Measurements from ENCODE around the gene KIRREL3. TPM values are rescaled to one million over a fixed set of nuclear protein-coding genes. Genes with fewer than 3 reads are reported as not detected.

The KIRREL3 gene
- total and polyA plus RNA-seq, 2 of the 4 experiments (the other 2 are of a cell fraction): 10.9 to 15.9 TPM

DNA sequence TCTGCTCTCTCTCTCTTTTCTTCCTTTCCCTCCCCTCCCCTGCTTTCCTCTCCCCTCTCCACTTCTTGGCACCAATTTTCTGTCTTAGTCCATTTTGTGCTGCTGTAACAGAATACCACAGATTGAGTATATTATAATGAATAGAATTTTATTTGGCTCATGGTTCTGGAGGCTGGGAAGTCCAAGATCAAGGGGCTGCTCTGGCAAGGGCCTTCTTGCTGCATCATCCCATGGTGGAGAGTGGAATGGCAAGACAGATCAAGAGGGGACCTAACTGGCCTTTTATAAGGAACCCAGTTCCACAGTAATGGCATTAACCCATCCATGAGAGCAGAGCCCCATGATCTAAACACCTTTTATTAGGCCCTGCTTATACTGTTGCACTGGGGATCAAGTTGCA, 600.6 kb downstream of the KIRREL3 start:
- Histone ChIP-seq H3K14ac (replicated peaks; ENCODE audit: low read depth, low read length) (no peak overlapping the region), H4K91ac (ENCODE audit: insufficient read depth, low read depth, low read length) (no peak overlapping the region), H3K56ac (ENCODE audit: extremely low read depth, insufficient read depth, low read length) (no peak overlapping the region), H3K4me1 (ENCODE audit: control insufficient read depth, insufficient read depth, low read length) (peaks cover 8% of the 10 kb centered on the region; the same call in 1 of the 2 replicates), H3K9ac (ENCODE audit: low read depth, low read length) (no peak overlapping the region), H3K27me3 (ENCODE audit: control insufficient read depth, insufficient read depth, low read length) (no peaks in the 10 kb centered on the region), H3K23ac (ENCODE audit: low read depth, low read length) (no peak overlapping the region), H3K27ac (ENCODE audit: insufficient read depth, low read length) (no peak overlapping the region), H3K9me3 (ENCODE audit: control insufficient read depth, insufficient read depth, low read length) (peaks cover 3% of the 10 kb centered on the region; the same call in 1 of the 2 replicates), H3K4me2 (ENCODE audit: low read depth, low read length) (no peak overlapping the region), H3K9me1 (ENCODE audit: insufficient read depth, low read length) (peaks cover 7% of the 10 kb centered on the region), H2BK15ac (ENCODE audit: low read depth, low read length) (no peak overlapping the region), H2AK9ac (replicated peaks; ENCODE audit: low read depth, low read length, poor library complexity) (no peak overlapping the region), H2BK20ac (ENCODE audit: low read depth, low read length) (no peak overlapping the region), H3K18ac (ENCODE audit: low read depth, low read length) (no peak overlapping the region), H3K36me3 (ENCODE audit: control insufficient read depth, insufficient read depth, low read length) (no peaks in the 10 kb centered on the region), H2BK5ac (ENCODE audit: low read depth, low read length, poor library complexity, severe bottlenecking) (no peak overlapping the region), H4K5ac (ENCODE audit: low read depth, low read length) (no peak overlapping the region), H3K4me3 (ENCODE audit: insufficient read depth, low read depth, low read length) (no peak overlapping the region), H2BK120ac (ENCODE audit: low read depth, low read length) (no peak overlapping the region), H2AFZ (replicated peaks; ENCODE audit: low read length, poor library complexity) (no peak overlapping the region), H4K8ac (ENCODE audit: low read depth in 2 of 2, low read length in 2 of 2) (no peak overlapping the region), H3K4ac (ENCODE audit: low read depth, low read length) (no peak overlapping the region), H3K79me1 (ENCODE audit: low read depth in 1 of 2, low read length in 2 of 2) (peaks cover 8 to 11% of the 10 kb centered on the region in 2 experiments; a peak in 3 of 4 replicates), H2AK5ac (ENCODE audit: low read depth, low read length) (no peak overlapping the region), H4K20me1 (ENCODE audit: insufficient read depth, low read length) (no peaks in the 10 kb centered on the region)
- no TSS peak for BruUV-seq (replicated peaks)
- no peak for TF ChIP-seq CHD1 (IDR thresholded peaks at IDR 0.05; ENCODE audit: low read depth, low read length)
- DNase-seq: no peak
- CTCF ChIA-PET: no interaction called here
- in situ Hi-C loops (cut with MboI; ENCODE audit: low sequenced_read_pairs) (no loop called here), intact Hi-C loops (cut with micrococcal nuclease) (no loop called here), dilution Hi-C loops (cut with HindIII; ENCODE audit: low sequenced_read_pairs, unreplicated experiment) (no loop called here)
- ATAC-seq (ENCODE audit: low read depth): no peak
- POLR2A ChIA-PET (ENCODE audit: unreplicated experiment): no interaction called here

All from IMR-90 (cell line).